PC-3 (cell line): Measurements from ENCODE around the gene MROH8. TPM values are rescaled to one million over a fixed set of nuclear protein-coding genes. Genes with fewer than 3 reads are reported as not detected.

Experiments
- ATAC-seq: fragments of 200-7000 bp; cut with Tn5 transposase; 2 replicates; pipeline ENCODE4 v1.9.1; 2020; ENCODE audit warnings: mild to moderate bottlenecking, moderate library complexity
- BruUV-seq: library from RNA; stranded (reverse); fragments of 400-500 nt; replicated peaks from 2 replicates; lab custom pipeline; 2021; lab: Mats Ljungman, UMichigan
- CTCF ChIA-PET: fragments of 300-600 bp; sonication (Branson Sonifier 250); formaldehyde crosslinking; loops from one replicate; lab custom pipeline; 2022; ENCODE audit warnings: antibody characterized with exemption; lab: Charles Lee
- POLR2A ChIA-PET: fragments of 300-600 bp; sonication (Branson Sonifier 250); formaldehyde crosslinking; loops from one replicate; lab custom pipeline; 2022; ENCODE audit warnings: antibody characterized with exemption; ENCODE audit not compliant: unreplicated experiment; lab: Charles Lee
- DNase-seq: peaks from one replicate; pipeline ENCODE4 v3.0.0-alpha.2; 2015
- H2AFZ ChIP-seq: fragments of 300-600 bp; sonication (generic); 2 replicates; pipeline ENCODE4 v1.6.0; 2016; ENCODE audit warnings: antibody characterized with exemption, low read length
- H3F3A ChIP-seq: fragments of 300-600 bp; sonication (generic); one replicate; pipeline ENCODE4 v1.6.0; 2017; ENCODE audit warnings: antibody characterized with exemption, low read length, control low read depth, mild to moderate bottlenecking; ENCODE audit not compliant: unreplicated experiment
- H3K27ac ChIP-seq: fragments of 300-600 bp; sonication (generic); 2 replicates; pipeline ENCODE4 v1.5.1; 2016; ENCODE audit warnings: mild to moderate bottlenecking, low read length
- H3K27me3 ChIP-seq: fragments of 300-600 bp; sonication (generic); 2 replicates; pipeline ENCODE4 v1.6.1; 2016; ENCODE audit warnings: low read length, mixed read lengths
- H3K36me3 ChIP-seq: fragments of 300-600 bp; sonication (generic); 2 replicates; pipeline ENCODE4 v1.6.1; 2016; ENCODE audit warnings: low read depth, mixed run types, low read length, mixed read lengths
- H3K4me1 ChIP-seq: fragments of 300-600 bp; sonication (generic); 2 replicates; pipeline ENCODE4 v1.5.1; 2016; ENCODE audit warnings: low read length; ENCODE audit not compliant: insufficient read depth
- H3K4me2 ChIP-seq: fragments of 300-600 bp; sonication (generic); 2 replicates; pipeline ENCODE4 v1.6.0; 2016; ENCODE audit warnings: low read length
- H3K4me3 ChIP-seq: fragments of 300-600 bp; sonication (generic); 2 replicates; pipeline ENCODE4 v1.5.1; 2016; ENCODE audit warnings: mild to moderate bottlenecking, low read length, mixed read lengths
- H3K79me2 ChIP-seq: fragments of 300-600 bp; sonication (generic); 2 replicates; pipeline ENCODE4 v1.6.1; 2017; ENCODE audit warnings: low read length, mixed read lengths
- H3K9ac ChIP-seq: fragments of 300-600 bp; sonication (generic); 2 replicates; pipeline ENCODE4 v1.6.0; 2016; ENCODE audit warnings: mild to moderate bottlenecking, low read length
- H3K9me2 ChIP-seq: fragments of 300-600 bp; sonication (generic); replicated peaks from 2 replicates; pipeline ENCODE4 v1.6.1; 2016; ENCODE audit warnings: mixed run types, low read length, mixed read lengths
- H3K9me3 ChIP-seq: fragments of 300-600 bp; sonication (generic); 2 replicates; pipeline ENCODE4 v1.6.1; 2016; ENCODE audit warnings: low read length, mixed read lengths
- H4K20me1 ChIP-seq: fragments of 300-600 bp; sonication (generic); 2 replicates; pipeline ENCODE4 v1.6.1; 2016; ENCODE audit warnings: low read length, mixed read lengths
- CTCF ChIP-seq: fragments of 300-600 bp; sonication (generic); conservative IDR thresholded peaks from 2 replicates; pipeline ENCODE4 v1.5.1; 2017; ENCODE audit warnings: antibody characterized with exemption, low read depth, mild to moderate bottlenecking, low read length
- EZH2 ChIP-seq: fragments of 300-600 bp; sonication (generic); IDR thresholded peaks from one replicate; pipeline ENCODE4 v1.6.1; 2017; ENCODE audit warnings: antibody characterized with exemption, mild to moderate bottlenecking, low read length; ENCODE audit not compliant: unreplicated experiment
- EZH2phosphoT487 ChIP-seq: fragments of 300-600 bp; sonication (generic); IDR thresholded peaks from 2 replicates; pipeline ENCODE4 v1.6.1; 2018; ENCODE audit warnings: mild to moderate bottlenecking, antibody characterized with exemption, low read length, borderline replicate concordance
- intact Hi-C: fragments of 100-400 bp; cut with micrococcal nuclease; formaldehyde crosslinking; loops from 2 replicates; pipeline ENCODE4 v1.9.0; 2023
- total RNA-seq: library from RNA; depleted of rRNA; stranded (reverse); fragments of >200 nt; gene quantifications from 2 replicates; pipeline ENCODE4 v1.2.3, GENCODE V29; 2014

MROH8 gene
- total RNA-seq, 1 experiment from 2014 or later = 0.98 TPM

GRCh38 chr20:37209661-37210314 lies 30.4 kb upstream of the MROH8 start:
- BruUV-seq = no TSS peak
- Histone ChIP-seq H3K9ac (no peak overlapping the region), H3K36me3 (peaks cover 68% of the 10 kb centered on the region), H3K79me2 (no peaks in the 10 kb centered on the region), H4K20me1 (no peaks in the 10 kb centered on the region), H2AFZ (no peak overlapping the region), H3K27me3 (no peaks in the 10 kb centered on the region), H3F3A (no peaks in the 10 kb centered on the region), H3K4me1 (peaks cover 4% of the 10 kb centered on the region; the same call in 1 of the 2 replicates), H3K9me3 (no peaks in the 10 kb centered on the region), H3K4me2 (no peak overlapping the region), H3K27ac (no peak overlapping the region), H3K9me2 (no peaks in the 10 kb centered on the region), H3K4me3 (no peak overlapping the region)
- CTCF ChIA-PET = no interaction called here
- intact Hi-C loops = no loop called here
- no peak for TF ChIP-seq CTCF
- no peak for TF ChIP-seq EZH2phosphoT487
- TF ChIP-seq EZH2 = no peak
- peak; percentile 17 for DNase-seq
- ATAC-seq = peak; percentile 54
- POLR2A ChIA-PET = no interaction called here

GRCh38 chr20:37209193-37209592 lies 29.8 kb upstream of the MROH8 start:
- Histone ChIP-seq H3K9me3 (no peaks in the 10 kb centered on the region), H3K79me2 (no peaks in the 10 kb centered on the region), H3K27ac (no peak overlapping the region), H3K4me3 (no peak overlapping the region), H3K4me1 (no peaks in the 10 kb centered on the region), H3K9me2 (no peaks in the 10 kb centered on the region), H4K20me1 (no peaks in the 10 kb centered on the region), H3K27me3 (no peaks in the 10 kb centered on the region), H3K4me2 (no peak overlapping the region), H2AFZ (no peak overlapping the region), H3F3A (no peaks in the 10 kb centered on the region), H3K36me3 (peaks cover 68% of the 10 kb centered on the region), H3K9ac (no peak overlapping the region)
- POLR2A ChIA-PET = no interaction called here
- no peak for TF ChIP-seq CTCF
- no peak for TF ChIP-seq EZH2phosphoT487
- TF ChIP-seq EZH2 = no peak
- BruUV-seq = no TSS peak
- CTCF ChIA-PET = no interaction called here
- DNase-seq (no peak), ATAC-seq (no peak)
- intact Hi-C loops = no loop called here

- Histone ChIP-seq H3K4me3 (no peak overlapping the region), H3K9me2 (no peaks in the 10 kb centered on the region), H3K9ac (no peak overlapping the region), H3K36me3 (peaks cover 67% of the 10 kb centered on the region), H3K27ac (no peak overlapping the region), H3K9me3 (no peaks in the 10 kb centered on the region), H4K20me1 (peaks cover 6% of the 10 kb centered on the region; the same call in 1 of the 2 replicates), H3K79me2 (peaks cover 11% of the 10 kb centered on the region; the same call in 1 of the 2 replicates), H3K4me2 (no peak overlapping the region), H3K4me1 (peaks cover 1% of the 10 kb centered on the region), H2AFZ (no peak overlapping the region), H3K27me3 (no peaks in the 10 kb centered on the region), H3F3A (peaks cover under 1% of the 10 kb centered on the region)
- ChIA-PET POLR2A (no interaction called here), CTCF (no interaction called here)
- TF ChIP-seq EZH2 = no peak
- no peak for TF ChIP-seq CTCF
- TF ChIP-seq EZH2phosphoT487 = no peak
- no peak for DNase-seq
- no peak for ATAC-seq
- intact Hi-C loops = no loop called here
- no TSS peak for BruUV-seq
Measured at GRCh38 chr20:37207171-37207570, 27.8 kb upstream of the MROH8 start.
